Psoas muscle (tissue), 8 donors: Measurements from ENCODE around the gene BAAT. TPM values are rescaled to one million over a fixed set of nuclear protein-coding genes. Genes with fewer than 3 reads are reported as not detected.

Experiments
- ATAC-seq, 4 donors: fragments of 200-7000 bp; cut with Tn5 transposase; one replicate each; pipeline ENCODE4 v1.9.1; 2020; ENCODE audit warnings: moderate library complexity in 3 of 4, mild to moderate bottlenecking in 2 of 4
- DNase-seq, 2 donors: peaks; one replicate each; pipeline ENCODE4 v3.0.0-alpha.2; 2020
- H3K27ac ChIP-seq: fragments of 200-600 bp; one replicate; pipeline ENCODE4 v1.8.0; 2022
- H3K27me3 ChIP-seq, 3 donors: fragments of 200-600 bp in 1 of 3; one replicate each; pipeline versions ENCODE4 v1.6.1 to v1.8.0; 2013 to 2022; ENCODE audit warnings: low read length in 2 of 3, mild to moderate bottlenecking in 2 of 3, moderate library complexity in 1 of 3; ENCODE audit not compliant: insufficient read depth in 3 of 3
- H3K36me3 ChIP-seq, 2 donors: fragments of 200-600 bp in 1 of 2; one replicate each; pipeline versions ENCODE4 v1.6.1 to v1.8.0; 2013 to 2022; ENCODE audit warnings: low read depth in 1 of 2, mild to moderate bottlenecking in 1 of 2, moderate library complexity in 1 of 2; ENCODE audit not compliant: insufficient read depth in 1 of 2
- H3K4me1 ChIP-seq: fragments of 200-600 bp; one replicate; pipeline ENCODE4 v1.8.0; 2022
- H3K4me3 ChIP-seq: fragments of 200-600 bp; one replicate; pipeline ENCODE4 v1.8.0; 2022; ENCODE audit warnings: mild to moderate bottlenecking
- H3K9me3 ChIP-seq: fragments of 200-600 bp; one replicate; pipeline ENCODE4 v1.8.0; 2022
- WGBS, 3 donors: extraction: QIAGEN DNeasy Blood & Tissue Kit; methylation state at CpG; one replicate each; pipeline versions ENCODE4 v1.1.6 to v1.1.7; 2013; 5-methylcytosine and 5-hydroxymethylcytosine counted together
- intact Hi-C, 2 donors: fragments of 100-400 bp; cut with DNase I; formaldehyde crosslinking; loops; one replicate each; pipeline versions ENCODE4 v1.11.0 to v1.14.2; 2022
- polyA plus RNA-seq, 3 donors: library from polyadenylated mRNA; stranded (reverse); fragments of 200-250 nt; gene quantifications; one replicate each; pipeline ENCODE4 v1.2.3, GENCODE V29; 2013
- total RNA-seq, 4 donors: library from RNA; stranded (reverse); fragmentation: NEBNext Ultra II Directional in 2 of 4; extraction: Animal tissue kit (Norgen Biotek cat#: 25700) in 2 of 4; gene quantifications; one replicate each; pipeline versions ENCODE4 v1.2.1 to v1.2.4, GENCODE V29; 2021 to 2023
- TF ChIP-seq, protein P1 (sequence below): fragments of 200-600 bp; IDR thresholded peaks from one replicate; pipeline ENCODE4 v1.8.0; 2022; ENCODE audit warnings: antibody characterized with exemption
- donor health status: healthy with polysubstance abuse.
- donor health status: DM: no; HTN: no; CAD: no; lungs with moderate emphysema.
- donor health status: Bipolar disorder and iron deficiency.
- donor health status: healthy.
- donor health status: DM: yes; HTN: yes; CAD: no.
- donor health status: DM: no; HTN: no; CAD: no.
- donor health status: DM: no; HTN: no; CAD: no.
- donor health status: DM: yes; HTN: yes; CAD: no.

BAAT gene
- total and polyA plus RNA-seq, 7 donors: 0.08 to 0.71 (median 0.20) TPM

DNA sequence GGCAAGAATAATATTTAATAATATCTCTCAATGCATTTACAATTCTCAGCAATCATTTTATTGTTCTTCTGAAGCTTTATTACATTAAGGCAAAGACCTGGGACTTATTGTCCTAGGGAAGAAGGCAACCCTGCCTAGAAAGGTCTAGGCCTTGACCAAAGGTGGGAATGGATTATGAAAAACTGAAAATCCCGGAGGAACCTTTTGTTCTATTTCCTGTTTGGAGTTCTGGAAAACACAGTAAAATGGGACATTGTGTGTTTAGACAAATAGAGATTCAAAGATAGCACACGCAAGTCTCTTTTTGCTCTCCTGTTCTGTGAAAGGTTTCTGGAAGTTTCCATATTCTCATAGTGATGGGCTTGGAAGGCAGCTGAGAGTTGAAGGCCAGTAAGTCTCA lies 31.1 kb downstream of the BAAT start:
- no peak for DNase-seq
- WGBS, 3 donors: 82 to 88% (median 87%) methylated on average over 2 of the region's 2 CpGs
- no peaks in the 10 kb centered on the region for H3K4me1 ChIP-seq

DNA sequence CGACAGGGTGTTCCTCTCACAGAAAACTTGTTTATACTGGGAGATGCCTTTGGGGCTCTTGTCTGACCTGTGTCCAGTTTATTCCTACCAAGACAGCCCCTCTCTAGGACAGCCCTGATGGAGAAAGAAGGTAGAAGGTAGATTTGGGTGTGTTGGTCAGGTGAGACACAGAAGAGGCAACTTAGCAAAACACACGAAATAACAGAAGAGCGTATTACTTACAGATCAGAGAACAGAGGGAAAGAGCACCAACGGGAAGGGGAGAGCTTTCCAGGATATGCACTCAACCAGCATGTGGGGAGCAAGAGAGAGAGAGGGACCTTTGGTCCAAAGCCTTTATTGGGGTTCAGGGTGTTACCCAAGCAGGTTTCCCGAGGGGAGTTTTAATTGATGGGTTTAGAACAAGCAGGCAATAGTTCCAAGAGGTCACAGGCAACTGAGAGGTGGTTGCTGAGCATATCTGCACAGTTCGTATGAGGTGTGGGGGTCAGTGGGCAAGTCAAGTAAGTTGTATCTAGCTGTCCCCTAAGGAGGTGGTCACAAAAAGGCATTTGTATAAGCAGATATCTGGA lies 31.8 kb downstream of the BAAT start:
- intact Hi-C loops: no loop called here

More for the DNA sequence above, 31.1 kb downstream of the BAAT start:
- intact Hi-C loops: no loop called here
- no peaks in the 10 kb centered on the region for H3K9me3 ChIP-seq
- no peak overlapping the region for H3K4me3 ChIP-seq
- no peak for ATAC-seq
- TF ChIP-seq, protein P1, sequence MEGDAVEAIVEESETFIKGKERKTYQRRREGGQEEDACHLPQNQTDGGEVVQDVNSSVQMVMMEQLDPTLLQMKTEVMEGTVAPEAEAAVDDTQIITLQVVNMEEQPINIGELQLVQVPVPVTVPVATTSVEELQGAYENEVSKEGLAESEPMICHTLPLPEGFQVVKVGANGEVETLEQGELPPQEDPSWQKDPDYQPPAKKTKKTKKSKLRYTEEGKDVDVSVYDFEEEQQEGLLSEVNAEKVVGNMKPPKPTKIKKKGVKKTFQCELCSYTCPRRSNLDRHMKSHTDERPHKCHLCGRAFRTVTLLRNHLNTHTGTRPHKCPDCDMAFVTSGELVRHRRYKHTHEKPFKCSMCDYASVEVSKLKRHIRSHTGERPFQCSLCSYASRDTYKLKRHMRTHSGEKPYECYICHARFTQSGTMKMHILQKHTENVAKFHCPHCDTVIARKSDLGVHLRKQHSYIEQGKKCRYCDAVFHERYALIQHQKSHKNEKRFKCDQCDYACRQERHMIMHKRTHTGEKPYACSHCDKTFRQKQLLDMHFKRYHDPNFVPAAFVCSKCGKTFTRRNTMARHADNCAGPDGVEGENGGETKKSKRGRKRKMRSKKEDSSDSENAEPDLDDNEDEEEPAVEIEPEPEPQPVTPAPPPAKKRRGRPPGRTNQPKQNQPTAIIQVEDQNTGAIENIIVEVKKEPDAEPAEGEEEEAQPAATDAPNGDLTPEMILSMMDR: no peak
- H3K27me3 ChIP-seq: no peaks in the 10 kb centered on the region
- no peak overlapping the region for H3K27ac ChIP-seq
- no peaks in the 10 kb centered on the region for H3K36me3 ChIP-seq

DNA sequence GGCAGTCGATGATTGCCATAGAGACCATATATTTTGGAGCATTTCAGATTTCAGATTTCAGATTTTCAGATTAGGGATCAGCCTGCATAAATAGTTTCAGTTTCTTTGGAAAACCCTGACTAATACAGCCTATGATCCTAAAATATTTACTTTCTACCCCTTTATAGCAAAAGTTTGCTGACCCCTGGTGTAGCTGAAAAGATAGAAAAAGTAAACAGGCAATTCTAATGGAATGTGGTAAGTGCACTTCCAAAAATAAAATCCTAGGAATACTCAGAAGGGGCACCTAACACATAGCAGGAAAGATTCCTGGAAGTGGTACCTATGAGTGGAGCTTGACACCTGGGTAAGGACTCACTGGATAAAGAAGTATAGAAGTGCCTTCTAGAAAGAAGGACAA lies 34.5 kb downstream of the BAAT start:
- H3K9me3 ChIP-seq: no peaks in the 10 kb centered on the region
- H3K4me3 ChIP-seq: no peak overlapping the region
- TF ChIP-seq, protein P1: no peak
- H3K27ac ChIP-seq: no peak overlapping the region
- intact Hi-C loops: no loop called here
- no peaks in the 10 kb centered on the region for H3K36me3 ChIP-seq
- WGBS, 3 donors: 89 to 93% (median 93%) methylated on average over 1 of the region's 1 CpG
- H3K4me1 ChIP-seq: no peaks in the 10 kb centered on the region
- no peak for DNase-seq
- H3K27me3 ChIP-seq: peaks cover 0 to 2% (median 0%) of the 10 kb centered on the region in 3 donors
- ATAC-seq: no peak

More for the DNA sequence above, 31.8 kb downstream of the BAAT start:
- H3K9me3 ChIP-seq: no peaks in the 10 kb centered on the region
- no peaks in the 10 kb centered on the region for H3K36me3 ChIP-seq
- no peak for DNase-seq
- TF ChIP-seq, protein P1: no peak
- no peaks in the 10 kb centered on the region for H3K4me1 ChIP-seq
- H3K27ac ChIP-seq: no peak overlapping the region
- H3K4me3 ChIP-seq: no peak overlapping the region
- H3K27me3 ChIP-seq: peaks cover 0 to 2% (median 0%) of the 10 kb centered on the region in 3 donors
- ATAC-seq: no peak
- WGBS, 3 donors: 75 to 83% (median 80%) methylated on average over 6 of the region's 6 CpGs

DNA sequence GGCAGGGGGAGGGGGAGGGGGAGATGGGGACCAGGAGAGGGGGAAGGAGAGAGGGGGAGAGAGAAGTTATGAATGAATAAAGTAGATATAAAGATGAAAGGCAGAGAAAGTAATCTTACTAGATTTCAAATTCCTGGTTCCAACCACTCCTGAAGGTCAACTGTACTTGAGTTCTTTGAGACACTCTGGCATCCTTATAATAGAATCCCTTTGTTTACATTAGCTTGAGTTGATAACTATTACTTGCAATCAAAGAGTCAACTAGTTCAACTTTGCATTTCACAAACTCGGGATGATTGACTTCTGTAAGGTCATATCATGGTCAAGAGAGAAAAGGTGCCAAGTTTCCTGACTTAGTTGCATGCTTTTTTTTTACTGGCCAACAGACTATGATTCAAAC lies 42.2 kb downstream of the BAAT start:
- intact Hi-C loops: no loop called here
- ATAC-seq: no peak
- TF ChIP-seq, protein P1: no peak
- WGBS, 3 donors: 39 to 48% (median 46%) methylated on average over 1 of the region's 1 CpG
- Histone ChIP-seq H3K9me3 (no peaks in the 10 kb centered on the region), H3K36me3 (no peaks in the 10 kb centered on the region), H3K27me3 (peaks cover 0 to 2% (median 0%) of the 10 kb centered on the region in 3 donors), H3K4me3 (no peak overlapping the region), H3K4me1 (no peaks in the 10 kb centered on the region), H3K27ac (no peak overlapping the region)
- DNase-seq: no peak

DNA sequence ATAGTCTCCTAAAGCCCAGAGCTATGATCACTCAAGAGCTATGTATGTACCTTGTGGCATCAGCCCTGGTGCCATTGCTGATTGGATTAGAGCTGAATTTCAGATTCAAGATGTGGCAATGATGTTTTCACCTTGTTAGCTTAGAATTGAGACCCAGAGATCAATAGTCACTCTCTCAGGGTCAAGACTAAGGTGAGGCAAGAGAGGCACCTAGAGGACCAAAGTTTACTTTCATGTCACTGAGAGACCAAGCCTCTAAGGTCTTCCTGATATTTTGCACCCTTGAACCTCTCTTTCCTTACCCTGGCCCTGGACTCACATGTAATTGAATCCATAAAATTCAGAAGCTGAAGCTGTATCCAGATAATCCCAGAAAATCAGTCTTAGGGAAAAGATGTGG lies 42.8 kb downstream of the BAAT start:
- ATAC-seq (no peak), DNase-seq (no peak)
- peaks cover 0 to 2% (median 0%) of the 10 kb centered on the region in 3 donors for H3K27me3 ChIP-seq
- TF ChIP-seq, protein P1: no peak
- H3K27ac ChIP-seq: no peak overlapping the region
- intact Hi-C loops: no loop called here
- H3K4me3 ChIP-seq: no peak overlapping the region
- no peaks in the 10 kb centered on the region for H3K4me1 ChIP-seq
- H3K9me3 ChIP-seq: no peaks in the 10 kb centered on the region
- no peaks in the 10 kb centered on the region for H3K36me3 ChIP-seq
